HG03045 (cell line): ENCODE data around the gene CD248.
"Not testable (repeated sequence)": the region's sequence is repeated elsewhere in the genome, so short reads cannot be mapped to it uniquely, and the experiment has no call there.

Experiments
- ATAC-seq: cut with Tn5 transposase; IDR thresholded peaks from one replicate; pipeline ENCODE4 v1.9.1; 2021; ENCODE audit warnings: mild to moderate bottlenecking, moderate library complexity; ENCODE audit not compliant: unreplicated experiment

CD248 gene

DNA sequence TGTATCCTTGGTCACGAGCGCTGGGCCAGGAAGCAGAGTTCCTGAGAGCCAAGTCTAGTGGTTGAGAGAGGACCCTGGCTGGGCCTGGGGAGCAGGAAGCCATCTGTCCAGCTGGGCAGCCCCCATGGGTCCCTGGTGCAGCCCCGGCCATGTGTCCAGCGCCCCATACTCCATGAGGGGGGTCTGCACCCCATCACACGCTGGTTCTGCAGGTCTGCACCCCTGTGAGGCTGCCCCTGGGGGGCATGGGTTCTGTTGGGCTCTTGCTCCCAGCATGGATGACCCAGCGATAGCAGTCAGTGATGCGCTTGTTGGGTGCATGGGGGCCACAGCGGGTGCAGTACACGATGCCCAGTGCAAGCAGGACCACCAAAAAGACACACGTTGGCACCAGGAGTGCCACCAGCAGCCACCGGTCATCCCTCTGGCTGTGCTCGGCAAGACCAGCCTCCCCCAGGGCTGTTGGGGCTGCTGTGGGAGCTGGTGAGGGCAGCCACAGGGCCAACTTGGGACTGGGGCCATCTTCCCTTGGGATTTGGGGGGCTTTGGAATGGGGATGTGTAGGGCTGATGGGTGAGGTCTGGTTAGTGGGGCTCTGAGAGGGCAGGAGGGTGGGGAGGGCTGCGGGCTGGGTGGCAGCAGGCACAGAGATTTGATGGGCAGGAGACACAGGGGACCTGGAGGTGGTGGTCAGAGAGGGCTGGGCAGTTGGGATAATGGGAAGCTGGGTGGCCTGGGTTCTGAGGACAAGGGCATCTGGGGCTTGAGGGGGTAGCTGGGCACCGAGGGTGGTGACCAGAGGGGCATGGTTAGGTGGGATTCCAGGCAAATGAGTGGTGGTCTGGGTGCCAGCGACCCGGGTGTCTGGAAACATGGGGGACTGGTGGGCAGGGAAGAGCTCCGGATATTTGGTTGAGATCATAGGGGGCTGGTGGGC lies 2.0 kb downstream of the CD248 start:
- no peak for ATAC-seq

DNA sequence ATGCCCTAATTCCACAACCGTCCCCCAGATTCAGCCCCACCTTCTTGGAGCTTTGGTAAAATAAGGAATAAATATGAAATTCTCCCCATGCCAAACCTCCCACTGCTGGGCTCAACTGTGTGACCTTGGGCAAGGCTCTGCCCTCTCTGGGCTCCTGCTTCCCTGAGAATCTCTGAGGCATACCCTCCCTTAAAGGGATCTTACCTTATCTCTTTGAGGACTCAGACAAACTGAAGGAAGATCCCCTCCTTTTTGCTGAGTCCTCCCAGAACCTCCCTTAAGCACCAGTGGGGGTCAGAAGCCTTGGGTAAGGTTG lies 2.7 kb downstream of the CD248 start:
- no peak for ATAC-seq

DNA sequence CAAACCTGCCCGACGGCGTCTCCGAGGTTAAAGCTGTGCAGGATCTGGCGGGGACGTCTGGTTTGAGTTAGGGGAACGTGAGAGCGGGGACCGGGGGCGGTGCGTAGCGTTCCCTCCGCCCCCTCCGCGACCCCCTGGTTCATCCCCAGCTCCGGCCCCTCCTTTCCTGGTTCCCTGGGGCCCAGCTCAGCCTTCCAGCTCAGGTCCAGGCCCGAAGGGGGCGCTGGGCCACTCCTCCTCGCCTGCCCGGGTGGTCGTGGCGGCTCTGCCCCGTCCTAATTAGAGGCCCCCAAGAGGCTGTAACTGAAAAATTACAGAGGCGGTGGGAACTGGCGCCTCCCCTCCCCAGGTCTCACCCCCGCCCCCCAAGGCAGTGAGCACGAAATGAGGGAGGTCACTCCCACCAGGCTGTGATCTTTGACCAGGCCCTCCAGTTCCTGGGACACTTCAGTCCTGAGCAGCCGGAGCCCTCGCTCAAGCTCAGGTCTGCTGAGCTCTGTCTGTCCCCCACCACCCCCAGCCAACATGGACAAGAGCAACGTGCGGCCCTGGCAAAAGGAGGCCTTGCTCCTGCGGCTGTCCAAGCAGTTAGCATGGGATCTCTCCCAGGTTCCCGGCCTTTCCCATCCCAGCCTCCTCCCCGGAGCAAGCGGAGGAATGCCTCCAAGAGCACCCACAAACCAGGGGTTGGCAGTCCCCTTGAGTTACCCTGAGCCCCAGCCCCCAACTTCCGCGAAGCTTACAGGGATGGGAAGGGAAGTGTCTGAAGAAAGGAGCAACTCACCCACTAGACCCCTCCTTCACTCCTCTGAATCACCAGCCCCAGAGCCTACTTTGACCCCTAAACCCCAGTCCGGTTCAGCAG lies 3.3 kb downstream of the CD248 start:
- ATAC-seq: no peak

DNA sequence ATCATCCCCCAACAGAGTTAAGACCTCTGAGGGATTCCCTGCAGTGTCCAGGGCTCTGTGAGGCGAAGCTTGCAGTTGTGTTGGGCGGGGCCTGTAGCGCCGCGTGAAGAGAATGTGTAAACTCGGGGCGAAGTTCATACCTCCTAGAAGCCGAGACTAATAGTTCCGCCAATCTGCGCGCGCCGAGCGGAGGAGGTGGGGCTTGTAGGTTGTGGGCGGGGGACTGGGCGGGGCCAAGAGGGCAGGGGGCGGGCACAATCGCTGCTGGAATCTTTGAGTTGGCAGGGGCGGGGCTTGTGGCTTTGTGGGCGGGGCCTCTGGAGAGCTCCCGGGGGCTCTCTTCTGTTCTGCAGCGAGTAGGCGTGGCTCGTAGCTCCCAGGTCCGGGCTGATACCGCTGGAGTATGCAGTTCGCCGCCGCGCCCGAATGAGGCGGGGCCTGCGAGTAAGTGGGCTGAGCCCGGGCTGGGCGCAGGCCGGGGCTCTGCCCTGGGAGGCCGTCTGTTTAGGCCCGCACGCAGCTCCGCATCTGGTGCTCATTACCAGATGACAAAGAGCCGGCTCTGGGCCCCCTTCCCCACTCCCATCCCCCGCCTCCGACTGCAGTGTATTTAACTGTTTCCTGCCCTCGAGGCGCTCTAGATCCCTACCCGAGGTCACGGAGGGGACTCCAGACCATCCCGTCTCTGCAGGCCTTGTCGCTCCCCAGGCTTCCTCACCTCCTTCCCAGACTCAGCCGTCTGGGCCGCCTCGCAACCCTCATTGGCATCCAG lies 4.1 kb downstream of the CD248 start:
- peak; percentile 62 for ATAC-seq

DNA sequence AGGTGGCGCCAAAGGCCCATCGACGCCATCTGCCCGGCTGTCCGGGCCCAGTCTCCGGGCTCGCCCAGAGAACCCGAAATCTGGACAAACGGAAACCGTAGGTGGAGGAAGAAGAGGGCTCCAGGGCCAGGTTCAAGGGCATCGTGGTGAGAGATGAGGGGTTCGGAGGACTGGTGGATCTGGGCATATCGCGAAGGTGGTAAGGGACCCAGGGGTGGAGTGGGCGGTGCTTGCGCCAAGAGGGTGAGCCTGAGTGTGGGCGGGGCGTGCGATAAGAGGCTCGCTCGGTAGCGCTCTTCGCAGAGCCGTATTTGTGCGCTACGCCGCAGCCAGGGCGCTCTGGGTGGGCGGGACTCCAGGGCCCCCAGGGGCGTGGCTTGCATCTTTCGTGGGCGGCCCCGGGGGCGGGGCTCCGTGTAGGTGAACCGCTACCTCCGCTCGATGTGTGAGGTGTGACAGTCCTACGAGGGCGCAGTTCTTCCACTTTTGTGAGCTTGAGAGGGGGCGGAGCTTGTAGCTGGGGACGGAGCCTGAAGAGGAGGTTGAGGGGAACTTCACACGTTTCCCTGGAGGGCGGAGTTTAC lies 4.8 kb downstream of the CD248 start:
- peak; percentile 66 for ATAC-seq

DNA sequence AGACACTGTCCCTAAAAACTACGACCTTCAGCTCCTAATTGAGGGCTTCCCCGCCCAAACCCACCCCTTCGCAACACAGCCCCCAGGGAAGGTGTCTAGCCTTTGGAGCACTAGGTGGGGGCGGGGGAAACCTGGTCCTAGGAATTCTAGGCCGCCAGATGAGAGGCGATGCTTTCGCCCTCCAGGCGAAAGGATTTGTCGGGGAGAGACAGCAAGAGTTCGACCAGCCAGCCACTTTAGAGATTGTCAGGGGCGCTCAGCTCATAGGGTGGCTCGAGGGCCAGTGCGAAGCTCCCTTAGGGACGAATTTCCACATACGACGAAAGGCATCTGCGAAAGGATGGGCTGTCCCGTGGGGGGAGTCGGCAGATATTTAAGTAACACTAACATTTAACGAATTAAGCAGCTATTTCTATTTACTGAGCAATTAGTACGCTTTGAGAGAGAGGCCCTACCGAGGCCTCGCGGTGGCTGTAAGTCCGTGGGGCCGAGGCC lies 5.3 kb downstream of the CD248 start:
- no peak for ATAC-seq

DNA sequence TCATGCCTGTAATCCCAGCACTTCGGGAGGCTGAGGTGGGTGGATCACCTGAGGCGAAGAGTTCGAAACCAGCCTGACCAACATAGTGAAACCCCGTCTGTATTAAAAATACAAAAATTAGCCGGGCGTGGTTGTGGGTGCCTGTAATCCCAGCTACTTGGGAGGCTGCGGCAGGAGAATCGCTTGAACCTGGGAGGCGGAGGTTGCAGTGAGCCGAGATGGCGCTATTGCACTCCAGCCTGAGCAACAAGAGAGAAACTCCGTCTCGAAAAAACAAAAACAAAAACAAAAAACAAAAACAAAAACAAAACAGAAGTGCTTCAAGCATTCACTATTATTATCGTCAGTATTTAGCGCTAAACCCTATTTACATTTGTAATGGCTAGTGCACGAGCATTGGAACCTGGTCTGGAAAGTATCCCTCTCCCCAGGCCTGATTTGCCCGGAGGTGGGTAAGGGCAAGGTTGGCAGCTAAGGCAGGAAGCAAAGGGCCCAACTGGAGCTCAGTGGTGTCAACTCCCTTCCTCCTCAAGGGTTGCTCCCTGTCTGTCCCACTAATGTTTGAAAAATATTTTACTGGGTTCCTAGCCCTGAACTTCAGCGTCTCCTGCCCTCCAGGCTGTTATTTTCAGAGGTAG lies 5.9 kb downstream of the CD248 start:
- not testable (repeated sequence) for ATAC-seq

DNA sequence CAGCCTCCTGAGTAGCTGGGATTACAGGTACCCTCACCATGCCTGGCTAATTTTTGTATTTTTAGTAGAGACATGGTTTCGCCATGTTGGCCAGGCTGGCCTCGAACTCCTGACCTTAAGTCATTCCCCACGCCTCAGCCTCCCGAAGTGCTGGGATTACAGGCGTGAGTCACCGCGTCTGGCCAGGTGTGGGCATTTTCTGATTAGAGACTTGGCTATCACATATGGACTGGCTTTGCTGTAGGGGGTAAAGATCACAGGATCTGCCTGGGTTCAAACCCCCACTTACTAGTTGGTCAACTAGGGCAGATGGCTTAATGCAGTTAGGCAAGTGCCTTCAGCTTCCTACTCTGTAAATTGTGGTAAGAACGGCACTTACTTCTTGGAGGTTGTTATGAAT lies 6.5 kb downstream of the CD248 start:
- no peak for ATAC-seq

DNA sequence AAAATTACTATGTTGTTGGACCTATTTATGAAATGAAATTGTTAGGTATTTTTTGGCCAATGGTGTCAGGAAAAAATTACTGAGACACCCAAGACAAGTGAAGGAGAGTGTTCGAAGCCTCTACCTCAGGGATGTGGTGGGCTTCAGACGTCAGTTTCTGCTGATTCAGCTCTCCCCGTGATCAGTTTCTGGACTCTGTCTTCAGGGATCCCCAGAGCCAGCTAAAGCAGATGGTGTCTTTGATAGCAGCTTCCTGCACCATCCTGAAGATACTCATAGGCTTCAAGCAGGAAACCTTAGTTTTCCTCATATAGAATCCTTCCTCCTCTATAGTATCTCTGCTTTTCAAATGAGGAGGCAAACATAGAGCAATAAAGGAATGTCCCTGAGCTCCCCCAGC lies 7.4 kb downstream of the CD248 start:
- ATAC-seq: no peak

DNA sequence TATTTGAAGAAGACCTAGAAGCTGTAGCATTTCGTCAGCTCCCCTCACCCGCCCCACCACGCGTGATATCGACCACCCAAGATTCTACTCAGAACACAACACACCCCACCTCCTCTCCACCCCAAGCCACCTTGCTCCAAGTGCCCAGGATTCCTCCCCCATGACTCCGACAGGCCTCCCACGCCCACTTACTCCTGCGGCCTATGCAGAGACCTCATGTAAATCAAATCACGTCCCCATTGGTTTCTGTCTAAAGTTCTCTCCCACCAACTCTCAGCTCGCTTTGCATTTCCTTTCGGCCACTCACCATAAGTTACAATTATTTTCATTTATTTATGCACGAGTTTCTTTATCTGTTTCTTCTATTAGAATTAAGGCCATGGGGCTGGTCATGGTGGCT lies 14.2 kb downstream of the CD248 start:
- no peak for ATAC-seq

DNA sequence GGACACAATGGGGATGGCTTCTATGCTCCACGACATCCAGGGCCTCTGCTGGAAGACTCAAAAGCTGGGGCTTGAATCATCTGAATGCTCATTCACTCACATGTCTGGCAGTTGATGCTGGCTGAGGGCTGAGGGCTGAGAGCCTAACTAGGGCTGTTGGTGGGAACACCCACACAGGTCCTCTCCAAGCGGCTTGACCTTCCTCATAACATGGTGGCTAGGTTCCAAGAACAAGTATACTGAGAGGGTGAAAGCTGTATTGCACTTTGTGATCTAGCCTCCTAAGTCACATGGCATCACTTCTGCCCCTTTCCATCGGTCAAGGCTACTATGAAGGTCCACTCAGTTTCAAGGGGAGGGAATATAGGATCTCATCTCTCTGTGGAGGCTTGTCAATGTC lies 17.7 kb downstream of the CD248 start:
- no peak for ATAC-seq

DNA sequence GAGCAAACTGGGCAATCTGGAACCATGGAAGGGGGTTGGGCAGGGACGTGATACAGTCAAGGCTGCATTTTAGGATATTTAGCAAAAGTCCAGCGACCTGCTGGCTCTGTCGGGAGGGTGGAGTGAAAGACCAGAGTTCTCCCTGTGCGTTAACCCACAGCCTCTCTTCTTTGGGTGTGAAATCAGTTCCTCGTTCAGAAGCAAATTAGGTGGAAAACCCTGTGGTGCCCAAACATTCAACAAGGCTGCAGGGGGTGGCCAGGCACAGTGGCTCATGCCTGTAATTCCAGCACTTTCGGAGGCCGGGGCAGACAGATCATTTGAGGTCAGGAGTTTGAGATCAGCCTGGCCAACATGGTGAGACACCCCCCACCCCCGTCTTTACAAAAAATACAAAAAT lies 19.2 kb downstream of the CD248 start:
- ATAC-seq: no peak

DNA sequence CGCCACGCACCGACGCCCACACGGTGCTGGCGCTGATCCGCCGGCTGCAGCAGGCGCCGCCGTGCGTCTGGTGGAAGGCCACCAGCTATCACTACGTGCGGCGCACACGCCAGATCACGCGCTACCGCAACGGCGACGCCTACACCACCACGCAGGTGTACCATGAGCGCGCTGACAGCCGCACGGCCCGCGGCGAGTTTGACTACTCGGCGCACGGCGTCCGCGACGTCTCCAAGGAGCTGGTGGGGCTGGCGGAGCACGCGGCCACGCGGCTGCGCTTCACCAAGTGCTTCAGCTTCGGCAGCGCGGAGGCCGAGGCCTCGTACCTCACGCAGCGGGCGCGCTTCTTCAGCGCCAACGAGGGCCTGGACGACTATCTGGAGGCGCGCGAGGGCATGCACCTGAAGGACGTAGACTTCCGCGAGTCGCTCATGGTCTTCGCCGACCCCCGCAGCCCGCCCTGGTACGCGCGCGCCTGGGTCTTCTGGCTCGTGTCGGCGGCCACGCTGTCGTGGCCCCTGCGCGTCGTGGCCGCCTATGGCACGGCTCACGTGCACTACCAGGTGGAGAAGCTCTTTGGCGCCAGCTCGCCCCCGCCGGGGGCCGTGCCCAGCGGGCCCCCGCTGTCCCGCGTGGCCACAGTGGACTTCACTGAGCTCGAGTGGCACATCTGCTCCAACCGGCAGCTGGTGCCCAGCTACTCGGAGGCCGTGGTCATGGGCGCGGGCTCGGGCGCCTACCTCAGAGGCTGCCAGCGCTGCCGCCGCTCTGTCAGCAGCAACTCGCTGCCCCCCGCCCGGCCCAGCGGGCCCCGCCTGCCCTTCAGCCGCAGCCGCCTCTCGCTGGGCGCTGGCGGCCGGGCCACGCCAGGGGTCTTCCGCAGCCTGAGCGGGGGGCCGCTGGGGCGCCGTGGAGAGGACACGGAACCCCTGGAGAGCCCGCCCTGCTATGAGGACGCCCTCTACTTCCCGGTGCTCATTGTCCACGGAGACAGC lies 21.9 kb downstream of the CD248 start:
- no peak for ATAC-seq

DNA sequence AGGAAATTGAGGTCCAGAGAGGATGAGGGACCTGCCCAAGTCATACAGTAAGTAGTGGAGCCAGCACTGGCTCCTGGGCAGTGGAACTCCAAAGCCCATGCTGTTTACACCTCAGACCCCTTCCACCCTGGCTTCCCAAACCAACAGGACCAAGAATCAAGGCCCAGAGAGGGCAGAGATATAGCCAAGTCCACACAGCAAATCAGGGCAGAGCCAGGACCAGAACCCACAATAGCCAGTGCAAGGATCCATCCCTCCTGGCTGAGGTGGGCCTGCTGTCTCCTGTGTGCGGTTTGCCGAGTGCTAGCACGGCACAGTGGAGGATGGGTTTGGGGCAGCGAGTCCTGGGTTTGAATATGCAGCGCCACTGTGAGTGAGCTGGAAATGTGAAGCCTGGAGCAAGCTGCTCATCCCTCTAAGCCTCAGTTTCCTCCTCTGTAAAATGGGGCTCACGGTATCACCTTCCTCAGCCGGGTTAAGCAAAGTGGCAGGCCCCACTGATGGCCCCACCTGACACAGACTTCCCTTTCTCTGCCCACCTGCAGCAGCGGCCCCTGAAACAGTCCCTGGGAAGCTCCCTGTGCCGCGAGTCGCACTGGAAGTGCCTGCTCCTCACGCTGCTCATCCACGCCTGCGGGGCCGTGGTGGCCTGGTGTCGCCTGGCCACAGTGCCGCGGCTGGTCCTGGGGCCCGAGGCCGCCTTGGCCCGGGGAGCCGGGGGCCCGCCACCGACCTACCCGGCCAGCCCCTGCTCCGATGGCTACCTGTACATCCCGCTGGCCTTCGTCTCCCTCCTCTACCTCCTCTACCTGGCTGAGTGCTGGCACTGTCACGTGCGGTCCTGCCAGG lies 22.8 kb downstream of the CD248 start:
- ATAC-seq: no peak

DNA sequence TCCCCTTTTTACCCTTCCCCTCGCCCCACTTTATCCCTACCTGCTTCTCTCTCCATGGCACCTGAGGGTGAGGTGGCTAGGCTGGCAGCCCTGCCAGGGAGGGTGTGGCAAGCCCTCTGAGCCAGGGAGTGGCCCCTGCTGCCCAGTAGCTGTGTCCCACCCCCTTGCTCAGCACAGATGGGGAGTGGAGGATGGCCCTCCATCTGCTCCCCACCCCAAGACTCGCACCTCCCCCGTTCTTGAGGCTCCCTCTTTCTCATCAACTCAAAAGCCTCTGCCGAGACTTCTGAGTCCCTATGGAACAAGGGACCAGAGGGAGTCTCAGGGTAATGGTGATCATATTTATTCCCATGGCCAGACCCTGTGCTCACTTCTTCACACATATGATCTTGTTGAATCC lies 23.5 kb downstream of the CD248 start:
- ATAC-seq: no peak

DNA sequence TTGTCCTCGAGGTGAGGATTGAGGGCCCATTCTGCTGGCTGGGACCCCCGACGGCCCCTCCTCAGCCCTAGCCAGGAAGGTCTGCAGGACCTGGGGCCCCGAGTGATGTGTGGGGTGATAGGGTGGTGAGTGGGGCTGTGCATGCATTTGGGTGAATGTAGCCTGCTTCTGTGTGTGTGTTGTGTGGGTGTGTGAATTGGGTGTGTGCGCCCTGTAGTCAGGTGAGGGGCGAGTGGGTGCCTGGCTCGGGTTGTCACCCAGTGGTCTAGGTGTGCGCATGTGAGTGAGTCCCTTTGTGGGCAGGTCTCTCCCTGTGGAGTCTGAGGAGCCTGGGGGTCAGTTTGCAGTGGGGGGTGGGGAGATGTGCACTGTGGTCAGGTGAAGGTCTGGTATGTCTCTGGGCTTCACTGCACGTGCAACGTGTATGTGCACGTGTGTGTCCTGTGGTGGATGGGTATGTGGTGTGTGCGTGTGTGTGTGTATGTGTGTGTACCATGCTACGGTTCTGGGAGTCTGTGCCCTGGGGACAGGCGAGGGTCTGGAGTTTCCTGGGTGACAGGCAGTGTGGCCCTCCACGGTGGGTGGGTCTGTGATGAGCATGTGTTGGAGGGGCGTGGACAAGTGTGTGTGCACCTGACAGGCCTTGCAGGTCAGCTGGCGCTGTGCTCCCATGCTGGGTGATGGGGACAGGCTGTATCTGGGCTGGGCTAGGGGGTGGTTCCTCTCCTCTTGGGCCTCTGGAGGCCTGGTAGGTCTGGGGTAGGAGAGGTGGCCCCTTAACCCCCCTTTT lies 24.1 kb downstream of the CD248 start:
- ATAC-seq: no peak
